ENCODE results near the gene RREB1.

DNA sequence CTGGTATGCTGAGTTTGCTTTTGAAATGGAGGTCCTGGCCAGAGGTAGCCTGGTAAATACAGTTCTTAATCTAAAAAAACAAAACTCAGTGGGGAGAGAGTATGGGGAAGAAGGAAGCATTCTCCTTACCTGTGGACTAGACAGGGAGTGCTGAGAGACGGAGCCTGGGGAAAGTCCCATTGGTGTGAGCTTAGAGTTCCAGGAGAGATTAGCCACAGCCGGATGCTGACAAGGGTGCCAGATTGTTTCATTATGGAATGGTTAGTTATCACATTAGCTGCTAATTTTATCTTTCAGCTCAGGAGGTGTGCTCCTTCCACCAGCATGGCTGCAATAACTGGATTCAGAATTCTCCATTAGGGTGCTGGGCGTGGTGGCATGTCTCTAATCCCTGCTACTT, 75.9 kb downstream of the RREB1 start:
- TF ChIP-seq, protein P1, sequence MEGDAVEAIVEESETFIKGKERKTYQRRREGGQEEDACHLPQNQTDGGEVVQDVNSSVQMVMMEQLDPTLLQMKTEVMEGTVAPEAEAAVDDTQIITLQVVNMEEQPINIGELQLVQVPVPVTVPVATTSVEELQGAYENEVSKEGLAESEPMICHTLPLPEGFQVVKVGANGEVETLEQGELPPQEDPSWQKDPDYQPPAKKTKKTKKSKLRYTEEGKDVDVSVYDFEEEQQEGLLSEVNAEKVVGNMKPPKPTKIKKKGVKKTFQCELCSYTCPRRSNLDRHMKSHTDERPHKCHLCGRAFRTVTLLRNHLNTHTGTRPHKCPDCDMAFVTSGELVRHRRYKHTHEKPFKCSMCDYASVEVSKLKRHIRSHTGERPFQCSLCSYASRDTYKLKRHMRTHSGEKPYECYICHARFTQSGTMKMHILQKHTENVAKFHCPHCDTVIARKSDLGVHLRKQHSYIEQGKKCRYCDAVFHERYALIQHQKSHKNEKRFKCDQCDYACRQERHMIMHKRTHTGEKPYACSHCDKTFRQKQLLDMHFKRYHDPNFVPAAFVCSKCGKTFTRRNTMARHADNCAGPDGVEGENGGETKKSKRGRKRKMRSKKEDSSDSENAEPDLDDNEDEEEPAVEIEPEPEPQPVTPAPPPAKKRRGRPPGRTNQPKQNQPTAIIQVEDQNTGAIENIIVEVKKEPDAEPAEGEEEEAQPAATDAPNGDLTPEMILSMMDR (IDR thresholded peaks at IDR 0.05), result no peak
- TF ChIP-seq EP300 (IDR thresholded peaks at IDR 0.05) (no peak), POLR2AphosphoS5 (IDR thresholded peaks at IDR 0.05) (no peak)

All from upper lobe of left lung (tissue), 4 donors.